Measurements from ENCODE around the gene PTGFRN. TPM values are rescaled to one million over a fixed set of nuclear protein-coding genes. Genes with fewer than 3 reads are reported as not detected.

Gene PTGFRN
- total RNA-seq, 1 donor from 2014 or later, result 52.9 TPM

GRCh38 chr1:117011334-117011733 lies 101.6 kb downstream of the PTGFRN start:
- H3K4me3 Mint-ChIP-seq (ENCODE audit: unreplicated experiment), result no peak overlapping the region
- no peak for DNase-seq (ENCODE audit: extremely low spot score, unreplicated experiment)
- TF ChIP-seq CTCF (IDR thresholded peaks at IDR 0.05), result no peak
- H3K27ac Mint-ChIP-seq (ENCODE audit: unreplicated experiment), result no peak overlapping the region
- no peaks in the 10 kb centered on the region for H3K36me3 Mint-ChIP-seq (ENCODE audit: unreplicated experiment)
- no peaks in the 10 kb centered on the region for H3K4me1 Mint-ChIP-seq (ENCODE audit: unreplicated experiment)
- no peaks in the 10 kb centered on the region for H3K9me3 Mint-ChIP-seq (ENCODE audit: unreplicated experiment)
- peaks cover 3% of the 10 kb centered on the region for H3K27me3 Mint-ChIP-seq (ENCODE audit: unreplicated experiment)

GRCh38 chr1:117013309-117013858 lies 103.7 kb downstream of the PTGFRN start:
- TF ChIP-seq CTCF (IDR thresholded peaks at IDR 0.05), result no peak
- H3K27me3 Mint-ChIP-seq (ENCODE audit: unreplicated experiment), result no peaks in the 10 kb centered on the region
- H3K27ac Mint-ChIP-seq (ENCODE audit: unreplicated experiment), result no peak overlapping the region
- DNase-seq (ENCODE audit: extremely low spot score, unreplicated experiment), result no peak
- no peak overlapping the region for H3K4me3 Mint-ChIP-seq (ENCODE audit: unreplicated experiment)
- no peaks in the 10 kb centered on the region for H3K4me1 Mint-ChIP-seq (ENCODE audit: unreplicated experiment)
- no peaks in the 10 kb centered on the region for H3K36me3 Mint-ChIP-seq (ENCODE audit: unreplicated experiment)
- H3K9me3 Mint-ChIP-seq (ENCODE audit: unreplicated experiment), result no peaks in the 10 kb centered on the region

GRCh38 chr1:117014209-117014608 lies 104.5 kb downstream of the PTGFRN start:
- DNase-seq (ENCODE audit: extremely low spot score, unreplicated experiment), result no peak
- TF ChIP-seq CTCF (IDR thresholded peaks at IDR 0.05), result no peak
- H3K27me3 Mint-ChIP-seq (ENCODE audit: unreplicated experiment), result no peaks in the 10 kb centered on the region
- H3K36me3 Mint-ChIP-seq (ENCODE audit: unreplicated experiment), result no peaks in the 10 kb centered on the region
- H3K4me3 Mint-ChIP-seq (ENCODE audit: unreplicated experiment), result no peak overlapping the region
- H3K4me1 Mint-ChIP-seq (ENCODE audit: unreplicated experiment), result no peaks in the 10 kb centered on the region
- H3K9me3 Mint-ChIP-seq (ENCODE audit: unreplicated experiment), result no peaks in the 10 kb centered on the region
- no peak overlapping the region for H3K27ac Mint-ChIP-seq (ENCODE audit: unreplicated experiment)

- TF ChIP-seq CTCF (IDR thresholded peaks at IDR 0.05), result no peak
- Mint-ChIP-seq H3K4me1 (ENCODE audit: unreplicated experiment) (no peaks in the 10 kb centered on the region), H3K9me3 (ENCODE audit: unreplicated experiment) (no peaks in the 10 kb centered on the region), H3K36me3 (ENCODE audit: unreplicated experiment) (no peaks in the 10 kb centered on the region), H3K4me3 (ENCODE audit: unreplicated experiment) (no peak overlapping the region), H3K27ac (ENCODE audit: unreplicated experiment) (no peak overlapping the region), H3K27me3 (ENCODE audit: unreplicated experiment) (no peaks in the 10 kb centered on the region)
- DNase-seq (ENCODE audit: extremely low spot score, unreplicated experiment), result no peak
Observed at GRCh38 chr1:117015724-117016123, 106.0 kb downstream of the PTGFRN start.

- no peak overlapping the region for H3K27ac Mint-ChIP-seq (ENCODE audit: unreplicated experiment)
- TF ChIP-seq CTCF (IDR thresholded peaks at IDR 0.05), result no peak
Observed at GRCh38 chr1:117017062-117017461, 107.3 kb downstream of the PTGFRN start.

More at GRCh38 chr1:117017062-117017461, 107.3 kb downstream of the PTGFRN start:
- Mint-ChIP-seq H3K27me3 (ENCODE audit: unreplicated experiment) (no peaks in the 10 kb centered on the region), H3K9me3 (ENCODE audit: unreplicated experiment) (no peaks in the 10 kb centered on the region), H3K4me3 (ENCODE audit: unreplicated experiment) (no peak overlapping the region), H3K4me1 (ENCODE audit: unreplicated experiment) (peaks cover under 1% of the 10 kb centered on the region), H3K36me3 (ENCODE audit: unreplicated experiment) (no peaks in the 10 kb centered on the region)
- DNase-seq (ENCODE audit: extremely low spot score, unreplicated experiment), result no peak

Data from osteocyte (in vitro differentiated cells).